MV-4-11 (cell line): ENCODE results near the gene WARS2.

Experiments
- DNase-seq: peaks from one replicate; lab custom pipeline; 2025; lab: John Stamatoyannopoulos, UW

WARS2 gene

DNA sequence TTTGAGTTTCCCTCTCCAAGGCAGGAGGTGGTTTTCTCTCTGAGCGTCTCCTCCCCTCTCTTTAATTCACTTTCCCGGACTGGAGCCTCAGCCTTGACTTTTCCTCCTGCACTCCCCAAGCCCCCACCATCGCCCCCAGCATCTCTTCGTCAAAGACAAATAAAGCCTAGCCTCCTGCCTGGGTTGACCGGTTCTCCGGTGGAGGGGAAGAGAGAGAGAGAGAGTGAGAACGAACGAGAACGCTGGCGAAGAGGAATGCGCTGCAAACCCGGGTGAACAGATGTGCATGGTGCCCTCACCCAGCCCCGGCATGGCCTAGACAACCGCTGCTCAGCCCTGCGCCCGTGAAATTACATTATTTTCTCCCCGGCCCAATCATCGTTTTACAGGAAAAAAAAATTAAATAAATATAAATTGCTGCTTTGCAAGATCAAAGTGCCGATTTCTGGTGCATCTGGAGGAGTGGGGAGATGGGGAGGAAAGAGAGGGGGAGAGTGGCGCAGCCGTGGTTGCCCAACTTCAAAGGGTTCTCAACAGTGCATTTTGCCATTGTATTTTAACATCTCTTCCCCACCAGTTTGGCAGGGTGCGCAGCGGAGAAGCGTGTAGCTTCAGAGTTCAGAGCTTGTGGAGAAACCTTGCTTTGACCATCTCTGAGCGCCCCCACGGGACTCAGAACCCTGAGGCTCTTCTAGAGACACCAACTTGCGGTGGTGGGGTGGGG, 140.9 kb downstream of the WARS2 start:
- DNase-seq, result no peak

DNA sequence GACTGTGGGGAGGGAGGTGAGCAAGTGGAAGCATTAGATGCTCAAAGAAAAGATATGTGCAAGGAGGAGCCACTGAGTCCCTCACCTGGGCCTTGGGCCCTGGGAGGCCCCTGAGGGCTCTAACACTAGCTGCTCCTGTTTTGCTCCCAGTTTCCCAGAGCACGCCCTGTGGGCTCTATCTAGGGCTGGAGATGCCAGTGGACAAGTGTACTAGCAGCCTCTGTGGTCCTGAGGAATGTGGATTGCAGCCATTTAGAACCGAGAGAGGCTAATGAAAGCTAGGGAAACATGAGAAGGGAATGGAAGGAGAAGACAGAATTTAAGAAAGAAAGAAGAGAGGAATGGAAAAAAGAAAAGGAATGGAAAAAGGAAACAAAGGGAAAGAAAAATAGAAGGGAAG, 142.3 kb downstream of the WARS2 start:
- no peak for DNase-seq

DNA sequence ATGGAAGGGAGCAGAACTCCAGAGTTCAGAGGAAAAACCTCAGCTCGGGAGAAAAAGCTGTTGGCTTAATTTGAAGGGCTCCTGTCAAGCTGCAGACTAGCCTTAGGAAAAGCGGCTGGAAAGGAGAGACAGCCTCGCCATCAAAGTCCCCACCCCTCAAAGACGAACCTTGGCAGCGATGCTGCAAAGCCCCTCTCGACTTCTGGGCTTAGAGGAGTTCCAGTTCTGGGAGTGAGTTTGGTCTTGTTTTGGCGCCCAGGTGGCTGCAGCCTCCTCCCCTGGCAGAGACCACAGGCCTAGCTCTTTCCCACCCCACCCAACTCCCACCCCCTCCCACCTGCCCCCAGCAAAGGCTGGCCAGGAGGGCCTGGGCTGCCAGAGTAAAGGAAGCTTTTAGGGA, 143.2 kb downstream of the WARS2 start:
- DNase-seq, result no peak

DNA sequence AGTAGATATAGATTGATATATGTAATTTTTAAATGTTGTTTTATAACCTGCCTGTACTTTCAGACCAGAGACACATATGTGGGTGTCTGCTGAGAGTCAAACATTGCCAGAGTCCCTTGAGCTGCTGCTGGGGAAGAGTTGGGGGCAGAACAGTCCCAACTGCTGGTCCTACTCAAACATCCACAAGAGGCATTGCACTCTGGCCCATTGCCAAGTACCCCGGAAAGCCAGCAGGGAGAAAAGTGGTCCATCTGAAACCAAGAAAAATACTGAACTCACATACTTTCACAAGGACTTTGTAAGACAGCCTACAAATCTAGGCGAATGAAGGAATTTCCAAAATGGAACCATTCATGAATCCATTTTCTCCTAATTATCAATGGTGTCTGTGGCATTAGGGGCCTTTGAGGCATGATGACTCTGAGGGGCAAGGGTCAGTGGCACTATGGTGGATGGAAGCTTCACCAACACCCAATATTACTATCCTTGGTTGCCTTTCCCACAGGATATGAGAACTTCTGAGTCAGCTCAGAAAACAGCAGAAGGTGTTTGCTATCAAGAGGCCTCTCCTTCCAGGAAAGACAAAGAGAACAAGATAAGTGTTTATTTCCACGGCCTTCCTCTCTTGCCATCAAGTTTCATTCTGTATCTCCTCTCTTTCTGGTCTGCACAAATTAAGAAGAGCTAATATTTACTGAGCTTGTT, 145.0 kb downstream of the WARS2 start:
- no peak for DNase-seq

DNA sequence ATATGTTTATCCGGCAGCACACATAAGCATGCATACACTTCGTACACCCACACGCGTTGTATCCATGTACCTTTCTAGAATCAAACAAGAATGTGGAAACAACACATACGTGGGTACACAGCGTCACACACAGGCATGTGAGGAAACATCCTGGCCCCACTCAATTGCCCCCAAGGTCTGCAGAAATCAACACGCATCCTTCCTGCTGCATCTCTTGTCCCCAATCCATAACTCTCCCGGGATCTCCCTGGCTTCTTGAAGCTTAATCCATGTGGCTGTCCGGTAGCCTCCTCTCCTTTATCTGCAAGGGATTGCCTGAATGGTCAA, 146.8 kb downstream of the WARS2 start:
- no peak for DNase-seq

DNA sequence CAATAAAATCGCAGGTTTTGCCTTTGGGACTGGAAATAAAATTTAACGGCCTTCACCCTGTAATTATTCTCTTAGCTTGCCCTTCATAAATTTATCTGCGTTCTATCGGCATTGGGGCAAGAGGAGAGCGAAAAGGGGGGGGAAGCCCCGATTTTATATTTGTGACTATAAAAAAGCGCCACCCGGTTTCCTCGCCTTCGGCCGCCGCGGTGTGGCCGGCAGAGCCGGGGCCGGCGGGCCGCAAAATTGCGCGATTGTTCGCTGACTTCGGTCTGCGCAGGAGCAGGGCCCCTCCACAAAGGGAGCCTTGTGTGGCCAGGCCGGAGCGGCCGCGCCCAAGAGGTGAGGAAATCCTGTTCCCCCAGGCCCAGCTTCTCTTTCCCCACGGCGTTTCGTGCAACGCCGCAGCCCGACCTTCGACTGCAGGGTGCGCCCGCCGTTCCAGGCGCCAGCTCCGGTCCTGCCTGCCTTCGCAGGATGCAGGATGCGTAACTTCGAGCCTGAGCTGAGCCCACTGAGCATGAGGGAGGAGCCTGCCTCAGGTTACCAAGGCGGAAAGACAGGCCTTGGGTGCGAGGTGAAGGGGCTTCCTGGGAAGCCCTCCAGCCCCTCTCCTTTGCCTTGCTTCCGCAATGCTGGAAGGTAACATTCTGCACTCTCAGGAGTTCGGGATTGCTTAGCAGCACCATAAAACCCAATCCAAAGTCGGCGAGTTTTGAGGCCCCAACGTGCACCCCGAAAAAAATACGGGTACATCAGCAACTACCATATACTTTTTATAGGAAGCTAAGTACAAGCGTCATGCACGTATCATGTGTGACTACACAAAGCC, 147.4 kb downstream of the WARS2 start:
- DNase-seq, result no peak

DNA sequence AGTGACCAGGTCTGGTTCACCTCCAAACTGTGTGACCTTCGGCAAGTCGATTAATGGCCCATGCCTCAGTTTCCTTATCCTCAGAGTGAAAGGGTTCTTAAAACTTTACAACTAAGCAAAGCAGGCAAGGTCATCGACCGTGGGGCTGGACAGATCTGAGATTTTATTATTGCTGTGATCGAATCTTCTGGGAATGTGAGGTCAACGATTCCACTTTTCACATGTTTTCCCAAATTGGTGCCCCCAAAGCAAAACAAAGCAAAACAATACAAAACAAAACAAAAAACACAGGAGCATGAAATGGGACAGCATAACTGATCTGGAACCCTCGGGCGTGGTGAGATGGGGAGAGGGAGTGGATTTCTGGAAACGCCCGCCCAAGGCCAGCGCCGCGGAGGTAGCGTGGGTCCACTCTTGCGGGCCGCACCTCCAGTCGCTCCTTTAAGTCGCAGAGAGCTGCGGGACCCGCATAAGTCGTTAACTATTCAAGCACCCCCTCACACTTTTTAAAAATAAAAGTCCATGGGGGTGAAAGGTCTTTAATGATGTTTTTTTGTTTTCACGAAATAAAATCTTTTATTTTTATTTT, 148.1 kb downstream of the WARS2 start:
- no peak for DNase-seq

DNA sequence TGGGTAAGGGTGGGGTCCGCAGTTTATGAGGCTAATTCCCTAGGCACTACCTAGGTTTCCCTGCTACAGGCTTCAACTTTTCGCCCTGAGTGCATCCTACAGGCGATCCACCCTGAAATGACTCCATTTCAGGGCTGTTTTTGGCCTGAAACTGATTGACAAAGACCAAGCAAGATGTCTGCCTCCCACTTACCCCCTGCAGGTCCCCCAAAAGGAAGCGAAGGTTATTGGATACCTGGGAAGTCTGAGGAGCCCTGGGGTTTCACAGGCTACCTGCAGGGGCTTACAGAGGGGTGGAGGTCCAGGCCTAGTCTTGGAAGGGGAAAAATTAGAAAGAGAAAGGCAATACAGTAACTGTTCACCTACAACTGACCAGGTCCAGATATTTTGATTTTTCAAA, 149.0 kb downstream of the WARS2 start:
- DNase-seq, result no peak

DNA sequence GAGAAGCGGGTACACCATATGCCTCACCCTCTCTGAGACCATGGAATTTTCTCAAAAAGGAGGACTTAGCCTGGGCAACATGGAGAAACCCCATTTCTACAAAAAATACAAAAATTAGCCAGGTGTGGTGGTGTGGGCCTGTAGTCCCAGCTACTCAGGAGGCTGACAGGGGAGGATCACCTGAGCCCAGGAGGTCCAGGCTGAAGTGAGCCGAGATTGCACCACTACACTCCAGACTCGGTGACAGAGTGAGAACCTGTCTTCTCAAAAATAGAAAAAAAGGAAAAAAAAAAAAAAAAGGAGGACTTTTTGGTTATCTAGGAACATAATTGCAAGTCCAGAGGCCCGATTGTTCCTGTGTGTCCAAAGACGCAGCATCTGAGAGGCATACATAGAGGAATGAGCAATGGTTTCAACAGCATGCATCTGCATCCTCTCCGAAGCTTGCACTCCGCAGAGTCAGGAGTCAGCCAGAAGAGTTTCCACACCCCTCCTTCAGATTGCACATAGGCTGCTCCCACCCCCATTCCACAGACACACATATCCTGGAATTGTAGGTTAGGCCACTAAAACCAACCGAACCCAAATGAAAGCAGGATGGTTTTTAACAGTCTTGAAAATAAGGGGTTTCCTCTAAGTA, 149.8 kb downstream of the WARS2 start:
- DNase-seq, result no peak

DNA sequence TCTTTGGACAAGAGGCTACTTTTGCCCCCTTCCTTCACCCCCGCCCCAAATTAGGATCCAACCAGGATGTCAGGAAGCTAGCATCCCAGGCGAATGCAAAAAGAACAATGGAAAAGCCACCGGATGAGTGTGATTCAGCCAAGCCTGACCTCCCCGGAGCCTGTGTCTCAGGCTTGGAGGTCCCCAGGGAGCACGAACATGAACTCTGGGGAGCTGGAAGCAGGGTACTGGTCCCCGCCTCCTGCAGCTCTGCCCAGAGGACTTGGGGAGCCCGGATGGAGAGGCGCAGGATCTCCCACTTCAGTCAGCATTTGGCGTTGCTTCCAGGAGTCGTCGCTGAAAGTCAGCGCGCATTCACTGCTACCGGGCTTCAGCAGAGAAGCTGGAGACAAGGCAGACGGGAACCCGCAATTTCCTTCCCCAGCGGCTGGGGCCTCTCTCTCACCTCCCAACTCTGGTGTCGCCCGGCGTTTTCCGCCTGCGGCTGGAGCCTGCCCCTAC, 150.5 kb downstream of the WARS2 start:
- peak; percentile 8 for DNase-seq

DNA sequence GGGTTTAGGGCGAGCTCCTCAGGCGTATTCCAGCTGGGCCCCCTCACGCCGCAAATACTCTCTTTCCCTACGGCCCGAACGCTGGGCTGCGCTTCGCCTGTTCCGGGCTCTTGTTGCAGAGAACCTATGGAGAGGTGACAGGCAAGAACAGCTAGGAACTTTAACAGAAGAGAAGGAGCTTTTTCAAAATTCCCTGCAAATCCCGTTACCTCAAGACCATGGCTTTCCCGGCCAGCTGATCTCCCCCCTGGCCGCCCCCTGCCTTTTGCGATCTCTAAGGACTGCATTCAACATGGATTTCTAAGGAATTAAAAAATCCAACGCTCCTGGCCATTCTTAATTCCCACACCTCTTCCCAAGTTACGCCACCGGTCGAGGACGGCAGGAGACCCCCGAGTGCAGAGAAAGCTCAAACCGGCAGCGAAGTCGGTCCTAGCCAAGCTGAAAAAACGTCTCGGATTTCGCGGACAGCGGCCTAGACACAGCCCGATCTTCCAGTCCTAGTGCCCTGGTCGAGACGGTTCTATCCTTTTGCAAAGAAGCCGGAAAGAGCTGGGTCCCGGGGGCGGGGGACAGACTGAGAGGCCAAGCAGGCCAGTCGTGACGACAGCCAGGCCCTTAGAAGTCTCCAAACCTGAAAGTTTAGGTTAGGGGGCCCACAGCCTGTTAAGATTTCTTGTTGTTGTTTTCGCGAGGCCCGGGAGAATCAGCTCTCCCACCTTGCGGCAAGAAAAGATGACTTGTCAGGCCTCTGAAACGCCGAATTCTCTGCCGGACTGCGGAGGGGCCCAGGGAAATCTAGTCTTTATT, 151.2 kb downstream of the WARS2 start:
- DNase-seq, result no peak

DNA sequence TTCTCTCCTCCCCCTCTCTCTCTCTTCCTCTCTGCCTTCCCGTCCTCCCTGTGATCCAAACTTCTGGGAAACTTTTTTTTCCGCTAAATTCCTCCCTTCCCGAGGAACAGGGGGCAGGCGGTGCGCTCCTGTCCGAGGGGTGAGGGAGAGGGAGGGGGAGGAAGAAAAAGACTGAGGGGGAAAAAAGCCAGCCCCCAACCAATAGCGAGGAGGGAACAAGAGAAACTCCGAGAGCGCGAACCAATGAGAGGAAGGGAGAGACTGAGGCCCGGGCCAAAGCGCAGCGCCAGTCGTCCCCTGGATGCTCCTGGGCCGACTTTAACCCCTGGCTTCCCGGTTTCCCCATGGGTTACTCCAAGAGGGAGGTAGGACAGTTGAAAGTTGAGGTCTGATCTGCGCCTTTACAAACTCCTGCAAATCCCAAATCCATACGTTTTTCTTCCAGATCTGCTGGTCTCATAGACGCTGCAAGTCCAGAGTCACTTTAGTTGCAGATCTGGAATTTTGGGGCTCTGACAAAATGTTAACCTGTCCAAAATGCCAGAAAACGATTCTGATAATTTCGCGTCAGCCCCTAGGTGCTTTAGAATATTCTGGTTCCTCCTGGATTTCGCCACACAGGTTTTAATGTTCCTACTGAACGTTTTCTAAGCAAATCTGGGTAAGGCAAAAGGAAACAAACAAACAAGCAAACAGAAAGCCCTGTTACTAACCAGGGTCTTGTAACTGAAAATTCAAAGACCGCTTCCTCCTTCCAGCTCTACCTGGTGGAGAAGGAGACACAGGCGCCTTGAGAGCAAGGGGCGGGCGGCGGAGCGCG, 152.1 kb downstream of the WARS2 start, which contains the start of gene TBX15:
Gene TBX15 (minus strand): TSS at position 158 of the 820 bp plus-strand sequence. CDS start 548 bp downstream, outside the sequence.
- DNase-seq, result no peak

DNA sequence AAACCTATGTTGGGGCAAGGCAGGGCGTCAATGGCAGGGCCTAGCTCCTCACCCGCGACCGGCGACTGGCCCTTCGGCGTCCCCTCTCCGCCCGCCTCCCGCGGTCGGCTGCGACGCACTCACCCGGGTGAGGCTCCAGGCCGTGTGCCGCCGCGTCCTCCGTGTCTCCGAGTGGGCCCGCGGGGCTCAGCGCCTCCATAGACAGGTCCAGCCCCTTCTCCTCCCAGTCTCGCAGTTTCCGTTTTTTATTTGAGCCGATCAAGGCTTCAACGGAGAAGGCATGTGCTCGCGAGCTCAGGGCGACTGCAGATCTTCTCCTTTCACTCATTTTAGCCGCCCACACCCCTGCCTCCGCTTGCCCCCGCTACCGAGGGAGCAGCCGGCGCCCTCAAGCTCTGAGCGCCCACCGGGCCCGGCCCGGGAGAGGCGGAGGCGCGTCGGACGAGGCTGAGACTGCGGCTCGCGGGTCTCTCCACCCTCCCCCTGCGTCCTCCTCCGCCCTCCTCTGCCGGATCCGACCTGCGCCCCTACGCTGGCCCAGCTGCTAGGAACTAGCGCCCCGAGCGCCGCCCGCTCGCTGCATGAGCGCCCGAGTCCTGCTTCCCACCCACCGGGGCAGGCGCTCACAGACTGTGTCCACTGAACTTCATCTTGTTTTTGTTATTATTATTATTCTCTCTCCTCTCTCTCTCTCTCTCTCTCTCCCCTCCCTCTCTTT, 152.8 kb downstream of the WARS2 start:
- no peak for DNase-seq

DNA sequence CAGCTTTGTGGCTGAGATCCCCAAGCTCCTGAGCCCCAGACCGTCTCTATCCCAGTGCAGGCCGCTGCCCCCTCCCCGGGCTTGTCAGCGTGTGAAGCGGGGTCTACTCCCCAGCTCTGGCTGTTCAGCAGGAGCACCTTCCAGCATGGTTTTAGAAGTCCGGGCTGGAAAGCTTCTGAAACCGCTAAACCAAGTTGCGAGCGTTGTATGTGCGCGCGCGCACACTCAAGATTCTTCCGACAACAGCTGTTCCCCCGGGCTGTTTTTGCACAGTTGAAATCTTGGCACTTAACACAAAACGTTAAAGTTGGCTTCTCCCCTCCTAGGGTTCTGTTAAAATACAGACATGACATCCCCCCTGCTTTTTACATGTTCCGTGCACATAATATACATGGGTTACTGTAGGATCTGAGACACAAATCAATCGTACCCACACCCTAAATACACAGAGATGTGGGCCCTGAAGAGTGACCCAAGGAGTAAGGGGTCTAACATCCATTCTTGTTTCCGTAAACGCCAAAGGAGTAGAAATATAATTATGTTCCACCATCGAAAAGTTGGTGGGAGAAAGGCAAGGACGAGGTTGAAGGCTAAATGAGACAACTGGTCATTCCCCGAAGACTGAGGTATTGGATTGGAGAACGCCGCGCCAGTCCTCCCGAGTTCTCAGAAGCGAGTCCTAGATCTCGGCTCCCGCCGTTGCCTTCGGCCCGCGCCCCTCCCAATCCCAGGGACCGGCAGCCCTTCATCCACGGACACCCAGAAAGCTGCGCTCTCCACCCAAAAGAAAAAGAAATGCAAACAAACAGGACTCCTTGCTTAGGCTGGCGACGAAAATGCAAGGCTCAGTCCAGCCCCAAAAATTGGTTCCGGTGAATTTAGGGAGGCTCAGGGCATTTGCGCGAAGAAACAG, 153.6 kb downstream of the WARS2 start:
- no peak for DNase-seq

DNA sequence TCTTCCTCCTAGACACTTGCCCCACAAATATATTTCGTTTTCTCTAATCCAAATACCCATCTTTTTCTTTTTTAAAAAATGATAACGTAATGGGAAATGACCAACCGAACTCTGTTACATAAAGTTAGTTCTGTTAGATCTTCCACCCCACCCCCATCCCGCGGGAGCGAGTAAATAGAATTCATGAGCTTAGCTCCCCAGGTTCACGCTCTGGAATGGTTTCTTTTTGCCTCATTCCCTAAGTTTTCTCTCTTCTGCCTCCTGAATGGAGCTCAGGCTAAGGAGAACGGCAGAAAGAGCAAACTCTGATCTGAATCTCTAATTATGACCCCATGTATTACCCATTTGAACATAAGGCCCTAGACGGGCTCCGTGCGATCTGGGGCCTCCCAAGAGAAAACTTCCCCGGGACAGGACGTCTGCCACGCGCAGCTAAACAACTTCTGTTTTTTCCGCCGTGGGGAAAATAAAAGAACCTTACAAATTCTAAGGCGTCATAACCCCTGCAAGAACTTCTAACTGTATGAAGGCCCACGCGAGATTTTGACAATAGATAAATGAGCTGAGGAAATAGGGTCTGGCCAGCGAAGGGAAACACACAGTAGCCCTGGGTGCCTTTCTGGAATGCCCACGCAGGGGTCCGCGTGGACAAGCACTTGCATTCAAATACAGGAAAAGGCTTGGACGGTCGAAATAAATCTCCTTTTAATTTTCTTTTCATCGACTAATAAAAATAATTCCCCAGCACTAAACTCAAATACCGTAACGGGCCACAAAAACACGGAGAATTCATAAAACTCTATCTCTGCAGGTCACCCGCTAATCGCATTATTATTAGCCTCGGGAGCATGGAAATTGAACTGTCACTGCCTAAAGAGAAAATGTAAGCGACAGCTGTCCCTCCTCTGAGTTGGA, 154.6 kb downstream of the WARS2 start:
- DNase-seq, result no peak

DNA sequence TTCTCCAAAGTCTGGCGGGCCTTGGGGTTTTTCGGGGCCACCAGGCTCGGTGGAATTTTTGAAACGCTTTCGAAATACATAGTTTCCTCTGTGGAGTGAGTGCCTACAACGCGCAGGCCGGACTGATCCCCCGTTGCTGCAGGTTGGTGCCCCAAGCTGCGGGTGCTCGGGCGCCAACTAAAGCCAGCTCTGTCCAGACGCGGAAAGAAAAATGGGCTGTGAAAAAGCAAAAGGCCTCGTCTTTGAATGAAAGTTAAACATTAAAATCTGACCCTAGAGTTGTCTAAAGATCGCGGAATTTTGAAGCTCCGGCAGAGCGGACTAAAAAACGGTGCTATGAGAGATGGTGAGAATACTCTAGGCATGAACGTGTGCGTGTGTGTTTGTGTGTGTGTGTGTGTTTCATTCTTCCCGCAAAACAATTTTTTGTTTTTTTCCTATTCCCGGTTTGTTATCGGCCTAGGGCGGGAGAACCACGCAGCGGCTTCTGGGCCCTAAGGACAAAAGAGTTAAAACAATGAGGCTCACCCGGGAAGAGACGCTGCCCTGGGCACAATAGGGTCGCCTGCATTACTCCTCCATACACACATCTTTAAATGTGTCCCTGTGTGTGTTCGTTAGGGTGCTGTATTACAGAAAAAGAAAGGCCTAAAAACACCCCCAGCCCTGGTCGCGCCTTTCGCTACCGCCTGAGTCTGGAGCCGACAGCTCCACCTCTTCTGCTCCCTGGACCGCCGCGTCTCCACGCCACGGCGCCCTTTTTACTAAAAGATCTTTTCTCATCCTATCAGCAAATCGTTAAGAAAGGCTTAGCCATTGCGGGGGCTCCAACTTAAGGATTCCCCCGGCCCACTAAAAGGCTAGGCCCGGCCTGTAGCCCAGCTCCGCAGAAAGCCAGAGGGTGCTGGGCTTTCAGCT, 155.5 kb downstream of the WARS2 start:
- DNase-seq, result no peak
